ENCODE results near the gene CHD6.

The CHD6 gene

GRCh38 chr20:41551011-41551705 lies 67.0 kb downstream of the CHD6 start:
- Histone ChIP-seq H3K79me2 (ENCODE audit: insufficient read depth, low read length) (0 out of 2 replicates have a peak, but pooled peaks cover 6% of the 10 kb centered on the region), H3F3A (ENCODE audit: insufficient read depth, low read length) (no peaks in the 10 kb centered on the region), H3K36me3 (ENCODE audit: insufficient read depth, low read length) (peaks cover 4% of the 10 kb centered on the region; the same call in 1 of the 2 replicates)

GRCh38 chr20:41547221-41547620 lies 71.0 kb downstream of the CHD6 start:
- no peaks in the 10 kb centered on the region for H3K9me2 ChIP-seq (ENCODE audit: low read depth, low read length)
- no peak overlapping the region for H3K4me2 ChIP-seq (ENCODE audit: low read length)
- H3K27me3 ChIP-seq (ENCODE audit: insufficient read depth, low read length): no peaks in the 10 kb centered on the region
- no peaks in the 10 kb centered on the region for H3K9me3 ChIP-seq (ENCODE audit: low read length)
- no peak for TF ChIP-seq EZH2 (IDR thresholded peaks at IDR 0.05; ENCODE audit: borderline replicate concordance, low read length)
- TF ChIP-seq CTCF (IDR thresholded peaks at IDR 0.05; ENCODE audit: low read length): no peak
- H4K20me1 ChIP-seq (ENCODE audit: insufficient read depth, low read length): no peaks in the 10 kb centered on the region
- no peaks in the 10 kb centered on the region for H3F3A ChIP-seq (ENCODE audit: insufficient read depth, low read length)
- H3K27ac ChIP-seq (ENCODE audit: low read depth, low read length, poor library complexity, severe bottlenecking): no peak overlapping the region
- no peak overlapping the region for H3K9ac ChIP-seq (ENCODE audit: low read length)
- H3K79me2 ChIP-seq (ENCODE audit: insufficient read depth, low read length): 0 out of 2 replicates have a peak, but pooled peaks cover 6% of the 10 kb centered on the region
- no peaks in the 10 kb centered on the region for H3K4me1 ChIP-seq (ENCODE audit: insufficient read depth, low read length, severe bottlenecking)
- no peak overlapping the region for H2AFZ ChIP-seq (ENCODE audit: low read length)
- H3K36me3 ChIP-seq (ENCODE audit: insufficient read depth, low read length): peaks cover 4% of the 10 kb centered on the region; the same call in 1 of the 2 replicates
- no peak overlapping the region for H3K4me3 ChIP-seq (ENCODE audit: low read depth, low read length, poor library complexity, severe bottlenecking)

More at GRCh38 chr20:41551011-41551705, 67.0 kb downstream of the CHD6 start:
- Histone ChIP-seq H2AFZ (ENCODE audit: low read length) (no peak overlapping the region), H3K9me3 (ENCODE audit: low read length) (no peaks in the 10 kb centered on the region), H3K9me2 (ENCODE audit: low read depth, low read length) (no peaks in the 10 kb centered on the region), H4K20me1 (ENCODE audit: insufficient read depth, low read length) (no peaks in the 10 kb centered on the region), H3K9ac (ENCODE audit: low read length) (no peak overlapping the region), H3K4me2 (ENCODE audit: low read length) (no peak overlapping the region), H3K4me3 (ENCODE audit: low read depth, low read length, poor library complexity, severe bottlenecking) (no peak overlapping the region), H3K27ac (ENCODE audit: low read depth, low read length, poor library complexity, severe bottlenecking) (no peak overlapping the region), H3K4me1 (ENCODE audit: insufficient read depth, low read length, severe bottlenecking) (no peaks in the 10 kb centered on the region), H3K27me3 (ENCODE audit: insufficient read depth, low read length) (no peaks in the 10 kb centered on the region)
- TF ChIP-seq CTCF (IDR thresholded peaks at IDR 0.05; ENCODE audit: low read length) (no peak), EZH2 (IDR thresholded peaks at IDR 0.05; ENCODE audit: borderline replicate concordance, low read length) (no peak)

- H3K9me2 ChIP-seq (ENCODE audit: low read depth, low read length): no peaks in the 10 kb centered on the region
- H3K4me1 ChIP-seq (ENCODE audit: insufficient read depth, low read length, severe bottlenecking): no peaks in the 10 kb centered on the region
- 0 out of 2 replicates have a peak, but pooled peaks cover 6% of the 10 kb centered on the region for H3K79me2 ChIP-seq (ENCODE audit: insufficient read depth, low read length)
Observed at GRCh38 chr20:41546535-41546934, 71.6 kb downstream of the CHD6 start.

More at GRCh38 chr20:41546535-41546934, 71.6 kb downstream of the CHD6 start:
- Histone ChIP-seq H2AFZ (ENCODE audit: low read length) (no peak overlapping the region), H3K9ac (ENCODE audit: low read length) (no peak overlapping the region), H3K27ac (ENCODE audit: low read depth, low read length, poor library complexity, severe bottlenecking) (no peak overlapping the region), H3K4me2 (ENCODE audit: low read length) (no peak overlapping the region), H3F3A (ENCODE audit: insufficient read depth, low read length) (no peaks in the 10 kb centered on the region), H3K36me3 (ENCODE audit: insufficient read depth, low read length) (peaks cover 4% of the 10 kb centered on the region; the same call in 1 of the 2 replicates), H3K4me3 (ENCODE audit: low read depth, low read length, poor library complexity, severe bottlenecking) (no peak overlapping the region), H3K27me3 (ENCODE audit: insufficient read depth, low read length) (no peaks in the 10 kb centered on the region), H3K9me3 (ENCODE audit: low read length) (no peaks in the 10 kb centered on the region), H4K20me1 (ENCODE audit: insufficient read depth, low read length) (no peaks in the 10 kb centered on the region)
- no peak for TF ChIP-seq EZH2 (IDR thresholded peaks at IDR 0.05; ENCODE audit: borderline replicate concordance, low read length)
- TF ChIP-seq CTCF (IDR thresholded peaks at IDR 0.05; ENCODE audit: low read length): no peak

Data from OCI-LY1 (cell line).